ENCODE data around the gene HIF3A.

DNA sequence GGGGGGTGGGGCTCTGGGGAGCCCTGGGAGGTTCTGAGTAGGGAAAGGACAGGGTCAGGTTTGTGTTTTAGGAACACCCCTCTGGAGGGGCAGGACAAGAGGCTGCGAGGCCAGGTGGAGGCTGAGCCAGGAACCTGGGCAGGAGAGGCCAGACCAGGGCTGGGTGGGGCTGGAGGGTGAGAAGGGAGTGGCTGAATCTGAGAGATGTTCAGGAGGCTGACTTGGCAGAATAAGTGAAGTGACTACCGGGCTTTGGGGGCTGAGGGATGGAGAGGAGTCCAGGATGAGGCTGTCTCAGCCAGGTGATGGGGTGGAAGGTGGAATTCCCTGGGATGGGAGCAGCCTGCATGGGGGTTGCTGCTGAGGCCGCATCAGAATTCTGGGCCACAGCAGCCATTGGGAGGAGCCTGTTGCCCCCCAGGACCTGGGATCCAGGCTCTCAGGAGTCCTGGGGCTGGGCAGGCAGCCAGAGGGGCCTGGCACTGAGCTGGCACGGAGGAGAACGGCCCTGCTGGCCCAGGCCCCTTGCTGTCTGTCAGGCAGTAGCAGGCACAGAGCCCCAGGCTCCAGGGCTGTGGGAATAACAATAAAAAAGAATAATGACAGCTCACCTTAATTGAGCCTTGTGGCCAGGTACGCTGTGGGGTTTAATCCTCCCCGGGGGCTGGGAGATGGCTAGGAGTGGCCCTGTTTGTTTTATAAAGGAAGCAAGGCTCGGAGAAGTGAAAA lies 53.4 kb downstream of the HIF3A start:
- TF ChIP-seq CTCF (IDR thresholded peaks at IDR 0.05) (no peak), ZFX (IDR thresholded peaks at IDR 0.05; ENCODE audit: borderline replicate concordance) (no peak)
